H9 (cell line): ENCODE data around the gene AKAP9. TPM values are rescaled to one million over a fixed set of nuclear protein-coding genes. Genes with fewer than 3 reads are reported as not detected.

Source experiments
- DNase-seq: peaks from one replicate; pipeline ENCODE4 v3.0.0-alpha.2; 2017
- H2AFZ ChIP-seq: one replicate; pipeline ENCODE4 v1.6.1; 2013; ENCODE audit warnings: mild to moderate bottlenecking, low read length, control low read depth, moderate library complexity
- H2AK5ac ChIP-seq: 2 replicates; pipeline ENCODE4 v1.6.1; 2013; ENCODE audit warnings: low read length, control low read depth, mixed read lengths; ENCODE audit not compliant: insufficient read length
- H2BK120ac ChIP-seq: one replicate; pipeline ENCODE4 v1.6.1; 2013; ENCODE audit warnings: low read depth, mild to moderate bottlenecking, low read length, control low read depth, inconsistent platforms; ENCODE audit not compliant: poor library complexity, severe bottlenecking
- H2BK12ac ChIP-seq: 2 replicates; pipeline ENCODE4 v1.6.1; 2013; ENCODE audit warnings: low read length, control low read depth, mixed read lengths, low read depth; ENCODE audit not compliant: insufficient read length
- H2BK15ac ChIP-seq: 2 replicates; pipeline ENCODE4 v1.6.1; 2013; ENCODE audit warnings: low read depth, low read length, control low read depth
- H2BK20ac ChIP-seq: one replicate; pipeline ENCODE4 v1.6.1; 2013; ENCODE audit warnings: low read depth, mild to moderate bottlenecking, low read length, control low read depth, inconsistent platforms; ENCODE audit not compliant: poor library complexity, severe bottlenecking
- H2BK5ac ChIP-seq: 2 replicates; pipeline ENCODE4 v1.6.1; 2013; ENCODE audit warnings: low read length, control low read depth, mixed read lengths; ENCODE audit not compliant: insufficient read length
- H3K14ac ChIP-seq: 2 replicates; pipeline ENCODE4 v1.6.1; 2013; ENCODE audit warnings: low read length, control low read depth; ENCODE audit not compliant: insufficient read depth
- H3K18ac ChIP-seq: 2 replicates; pipeline ENCODE4 v1.6.1; 2013; ENCODE audit warnings: low read depth, mild to moderate bottlenecking, mixed read lengths, low read length, control low read depth; ENCODE audit not compliant: insufficient read length
- H3K23ac ChIP-seq: 2 replicates; pipeline ENCODE4 v1.6.1; 2013; ENCODE audit warnings: low read length, control low read depth, mixed read lengths, low read depth; ENCODE audit not compliant: insufficient read length
- H3K23me2 ChIP-seq: 2 replicates; pipeline ENCODE4 v1.6.1; 2013; ENCODE audit warnings: low read depth, mild to moderate bottlenecking, mixed read lengths, low read length, control low read depth; ENCODE audit not compliant: insufficient read length, poor library complexity, severe bottlenecking
- H3K27ac ChIP-seq: 2 replicates; pipeline ENCODE4 v1.5.1; 2013; ENCODE audit warnings: low read length, control low read depth, mixed read lengths, low read depth; ENCODE audit not compliant: insufficient read length
- H3K27me3 ChIP-seq: 2 replicates; pipeline ENCODE4 v1.6.1; 2013; ENCODE audit warnings: low read length, control low read depth, inconsistent platforms; ENCODE audit not compliant: insufficient read depth
- H3K4ac ChIP-seq: 2 replicates; pipeline ENCODE4 v1.6.1; 2013; ENCODE audit warnings: low read depth, mild to moderate bottlenecking, control low read depth, inconsistent platforms, low read length, moderate library complexity
- H3K4me1 ChIP-seq: 2 replicates; pipeline ENCODE4 v1.6.1; 2013; ENCODE audit warnings: low read length, control low read depth, inconsistent platforms; ENCODE audit not compliant: insufficient read depth
- H3K4me2 ChIP-seq: 2 replicates; pipeline ENCODE4 v1.6.1; 2013; ENCODE audit warnings: low read length, control low read depth, mixed read lengths; ENCODE audit not compliant: insufficient read length, insufficient read depth
- H3K56ac ChIP-seq: 2 replicates; pipeline ENCODE4 v1.6.1; 2013; ENCODE audit warnings: low read depth, mild to moderate bottlenecking, mixed read lengths, low read length, control low read depth; ENCODE audit not compliant: insufficient read length
- H3K79me1 ChIP-seq: 2 replicates; pipeline ENCODE4 v1.6.1; 2013; ENCODE audit warnings: low read depth, mild to moderate bottlenecking, moderate library complexity, low read length, control low read depth, inconsistent platforms; ENCODE audit not compliant: insufficient read depth, poor library complexity, severe bottlenecking
- H3K79me2 ChIP-seq: 2 replicates; pipeline ENCODE4 v1.6.1; 2013; ENCODE audit warnings: low read length, control low read depth, inconsistent platforms; ENCODE audit not compliant: insufficient read depth
- H3K9ac ChIP-seq: 2 replicates; pipeline ENCODE4 v1.6.1; 2013; ENCODE audit warnings: low read length, control low read depth, mixed read lengths; ENCODE audit not compliant: insufficient read length; ENCODE audit errors: extremely low read depth
- H3K9me3 ChIP-seq: one replicate; pipeline ENCODE4 v1.6.1; 2013; ENCODE audit warnings: low read depth, low read length, inconsistent platforms; ENCODE audit not compliant: control insufficient read depth
- H3T11ph ChIP-seq: one replicate; pipeline ENCODE4 v1.6.1; 2013; ENCODE audit warnings: mild to moderate bottlenecking, low read length, control low read depth, inconsistent platforms
- H4K20me1 ChIP-seq: one replicate; pipeline ENCODE4 v1.6.1; 2013; ENCODE audit not compliant: control insufficient read depth, insufficient read length, insufficient read depth
- H4K5ac ChIP-seq: 2 replicates; pipeline ENCODE4 v1.6.1; 2013; ENCODE audit warnings: low read depth, mild to moderate bottlenecking, mixed read lengths, low read length, control low read depth; ENCODE audit not compliant: insufficient read length
- H4K8ac ChIP-seq: replicated peaks from 2 replicates; pipeline ENCODE4 v1.6.1; 2013; ENCODE audit warnings: low read length, control low read depth, mixed read lengths, low read depth; ENCODE audit not compliant: insufficient read length
- H4K91ac ChIP-seq: 2 replicates; pipeline ENCODE4 v1.6.1; 2013; ENCODE audit warnings: low read depth, mild to moderate bottlenecking, moderate library complexity, mixed read lengths, low read length, control low read depth; ENCODE audit not compliant: insufficient read length
- H3K27ac Mint-ChIP-seq, 3 experiments: 2 replicates in 2 of 3; 3 replicates in 1 of 3; pipeline ENCODE4 v1.8.0; 2020 to 2021; ENCODE audit warnings: mixed read lengths in 3 of 3, mild to moderate bottlenecking in 1 of 3, moderate library complexity in 1 of 3
- H3K27me3 Mint-ChIP-seq: 2 replicates; pipeline ENCODE4 v1.8.0; 2021; ENCODE audit warnings: low read depth, mild to moderate bottlenecking, moderate library complexity, mixed read lengths
- H3K36me3 Mint-ChIP-seq, 3 experiments: 2 replicates in 2 of 3; 3 replicates in 1 of 3; pipeline ENCODE4 v1.8.0; 2020 to 2021; ENCODE audit warnings: low read depth in 3 of 3, mixed read lengths in 3 of 3; ENCODE audit not compliant: insufficient read depth in 1 of 3
- H3K4me1 Mint-ChIP-seq, 2 experiments: 2 replicates each; pipeline ENCODE4 v1.8.0; 2020; ENCODE audit warnings: mixed read lengths in 2 of 2
- H3K4me3 Mint-ChIP-seq, 2 experiments: 2 replicates in 1 of 2; 3 replicates in 1 of 2; pipeline ENCODE4 v1.8.0; 2020 to 2021; ENCODE audit warnings: mild to moderate bottlenecking in 2 of 2, mixed read lengths in 2 of 2, moderate library complexity in 1 of 2
- H3K9me3 Mint-ChIP-seq, 2 experiments: 2 replicates in 1 of 2; 3 replicates in 1 of 2; pipeline ENCODE4 v1.8.0; 2020; ENCODE audit warnings: mild to moderate bottlenecking in 2 of 2, mixed read lengths in 2 of 2, moderate library complexity in 1 of 2
- WGBS: extraction: QIAGEN DNeasy Blood & Tissue Kit; methylation state at CpG from one replicate; pipeline ENCODE4 v1.1.7; 2013; ENCODE audit warnings: missing lambda C conversion rate, low lambda C conversion rate, mixed read lengths; ENCODE audit not compliant: insufficient read length; ENCODE audit errors: extremely low coverage; 5-methylcytosine and 5-hydroxymethylcytosine counted together
- total RNA-seq: library from RNA; stranded (reverse); gene quantifications from 2 replicates; pipeline ENCODE4 v1.2.1, GENCODE V29; 2021
- TF ChIP-seq, protein P1 (sequence below): fragments of 200-600 bp; sonication (generic); conservative IDR thresholded peaks from 3 replicates; pipeline ENCODE4 v1.8.0; 2021; ENCODE audit warnings: antibody characterized with exemption, mild to moderate bottlenecking

Gene AKAP9
- total RNA-seq, 1 experiment from 2014 or later: 22.4 TPM

DNA sequence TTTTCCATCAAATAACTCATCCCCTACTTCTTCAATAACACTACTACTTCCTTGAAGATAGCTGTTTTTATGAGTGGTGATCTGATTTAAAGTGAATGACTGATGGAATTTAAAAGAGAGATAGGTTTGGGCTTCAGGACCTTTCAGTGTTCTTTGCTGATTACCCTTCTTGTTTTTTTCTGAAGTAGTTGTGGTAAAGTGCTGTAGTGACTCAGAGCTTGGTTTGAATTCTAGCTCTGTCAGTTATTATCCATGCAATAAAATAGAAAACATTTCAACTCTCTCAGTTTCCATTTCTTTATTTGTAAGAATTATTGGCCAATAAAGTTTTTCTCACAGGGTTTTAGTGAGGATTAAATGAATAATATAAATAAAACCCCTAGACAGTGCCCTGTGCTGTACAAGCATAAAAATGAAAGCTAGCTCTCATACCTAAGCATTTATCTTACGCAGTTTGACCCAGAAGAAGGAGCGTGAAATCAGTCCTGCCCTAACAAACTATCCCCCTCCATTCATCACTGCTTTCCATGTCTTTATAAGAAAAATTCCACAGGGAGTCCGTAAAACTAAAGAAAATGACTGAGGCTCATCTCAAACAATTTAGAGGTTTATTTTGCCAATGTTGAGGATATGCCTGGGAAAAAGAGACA, 25.1 kb upstream of the AKAP9 start:
- H3K4me1 ChIP-seq: no peaks in the 10 kb centered on the region
- no peak overlapping the region for H3K56ac ChIP-seq

More for the DNA sequence above, 25.1 kb upstream of the AKAP9 start:
- Histone ChIP-seq H4K20me1 (no peaks in the 10 kb centered on the region), H3K79me1 (no peaks in the 10 kb centered on the region), H4K8ac (no peak overlapping the region), H2BK20ac (no peak overlapping the region), H3K23ac (no peak overlapping the region), H2AK5ac (no peak overlapping the region), H2BK5ac (no peak overlapping the region), H3K79me2 (no peaks in the 10 kb centered on the region), H2AFZ (no peak overlapping the region), H3K27ac (no peak overlapping the region), H3K14ac (no peak overlapping the region), H3K9me3 (no peaks in the 10 kb centered on the region), H3K27me3 (no peaks in the 10 kb centered on the region), H2BK120ac (no peak overlapping the region), H2BK12ac (no peak overlapping the region), H3K23me2 (no peaks in the 10 kb centered on the region), H3K4me2 (no peak overlapping the region), H3K18ac (no peak overlapping the region), H2BK15ac (no peak overlapping the region), H4K91ac (no peak overlapping the region), H4K5ac (no peak overlapping the region), H3T11ph (no peak overlapping the region), H3K4ac (no peak overlapping the region), H3K9ac (no peak overlapping the region)
- Mint-ChIP-seq H3K4me1 (peaks cover 5 to 6% of the 10 kb centered on the region in 2 experiments; a peak in 1 of 4 replicates), H3K27me3 (no peaks in the 10 kb centered on the region; the same call in 1 of the 2 replicates), H3K9me3 (no peaks in the 10 kb centered on the region), H3K4me3 (no peak overlapping the region), H3K36me3 (no peaks in the 10 kb centered on the region), H3K27ac (no peak overlapping the region)
- no CpG with 5 or more reads among the region's 3 CpGs for WGBS
- DNase-seq: no peak
- TF ChIP-seq, protein P1, sequence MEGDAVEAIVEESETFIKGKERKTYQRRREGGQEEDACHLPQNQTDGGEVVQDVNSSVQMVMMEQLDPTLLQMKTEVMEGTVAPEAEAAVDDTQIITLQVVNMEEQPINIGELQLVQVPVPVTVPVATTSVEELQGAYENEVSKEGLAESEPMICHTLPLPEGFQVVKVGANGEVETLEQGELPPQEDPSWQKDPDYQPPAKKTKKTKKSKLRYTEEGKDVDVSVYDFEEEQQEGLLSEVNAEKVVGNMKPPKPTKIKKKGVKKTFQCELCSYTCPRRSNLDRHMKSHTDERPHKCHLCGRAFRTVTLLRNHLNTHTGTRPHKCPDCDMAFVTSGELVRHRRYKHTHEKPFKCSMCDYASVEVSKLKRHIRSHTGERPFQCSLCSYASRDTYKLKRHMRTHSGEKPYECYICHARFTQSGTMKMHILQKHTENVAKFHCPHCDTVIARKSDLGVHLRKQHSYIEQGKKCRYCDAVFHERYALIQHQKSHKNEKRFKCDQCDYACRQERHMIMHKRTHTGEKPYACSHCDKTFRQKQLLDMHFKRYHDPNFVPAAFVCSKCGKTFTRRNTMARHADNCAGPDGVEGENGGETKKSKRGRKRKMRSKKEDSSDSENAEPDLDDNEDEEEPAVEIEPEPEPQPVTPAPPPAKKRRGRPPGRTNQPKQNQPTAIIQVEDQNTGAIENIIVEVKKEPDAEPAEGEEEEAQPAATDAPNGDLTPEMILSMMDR: no peak
